GM21737 (cell line): Measurements from ENCODE around the gene FADS3.

Source experiments
- ATAC-seq: cut with Tn5 transposase; IDR thresholded peaks from one replicate; pipeline ENCODE4 v1.9.1; 2021; ENCODE audit warnings: mild to moderate bottlenecking, moderate library complexity; ENCODE audit not compliant: unreplicated experiment

The FADS3 gene

GRCh38 chr11:61891331-61892084 lies at the start of gene FADS3:
FADS3 (minus strand) TSS chr11:61891545; CDS start chr11:61891381, 164 bp downstream.
- ATAC-seq, result peak; percentile 52

- no peak for ATAC-seq
Measured at GRCh38 chr11:61940466-61940865, 49.1 kb upstream of the FADS3 start.

- no peak for ATAC-seq
Measured at GRCh38 chr11:61935861-61936260, 44.5 kb upstream of the FADS3 start.

- ATAC-seq, result no peak
Measured at GRCh38 chr11:61930933-61931332, 39.6 kb upstream of the FADS3 start.

GRCh38 chr11:61928606-61929005 lies 37.3 kb upstream of the FADS3 start:
- ATAC-seq, result no peak

GRCh38 chr11:61927501-61927900 lies 36.2 kb upstream of the FADS3 start:
- no peak for ATAC-seq

- ATAC-seq, result no peak
Measured at GRCh38 chr11:61926235-61926634, 34.9 kb upstream of the FADS3 start.

- ATAC-seq, result no peak
Measured at GRCh38 chr11:61925736-61926135, 34.4 kb upstream of the FADS3 start.

GRCh38 chr11:61924064-61924455 lies 32.7 kb upstream of the FADS3 start:
- ATAC-seq, result no peak

- ATAC-seq, result no peak
Measured at GRCh38 chr11:61923166-61924063, 32.1 kb upstream of the FADS3 start.

GRCh38 chr11:61922539-61922938 lies 31.2 kb upstream of the FADS3 start:
- no peak for ATAC-seq

- ATAC-seq, result no peak
Measured at GRCh38 chr11:61921446-61921845, 30.1 kb upstream of the FADS3 start.

GRCh38 chr11:61919705-61920631 lies 28.6 kb upstream of the FADS3 start:
- ATAC-seq, result no peak

- ATAC-seq, result no peak
Measured at GRCh38 chr11:61918938-61919704, 27.8 kb upstream of the FADS3 start.

GRCh38 chr11:61918251-61918937 lies 27.0 kb upstream of the FADS3 start:
- no peak for ATAC-seq

GRCh38 chr11:61917334-61918109 lies 26.2 kb upstream of the FADS3 start, which contains the start of gene RAB3IL1:
RAB3IL1 (minus strand) TSS chr11:61917566; CDS start chr11:61917367, 199 bp downstream.
- no peak for ATAC-seq

- ATAC-seq, result no peak
Measured at GRCh38 chr11:61916737-61917333, 25.5 kb upstream of the FADS3 start.

GRCh38 chr11:61914471-61915171 lies 23.3 kb upstream of the FADS3 start:
- no peak for ATAC-seq
